ENCODE measurements around the gene TMEM138.
A peak's percentile ranks its signal among the peaks of the same experiment; 100 is the strongest.

Gene TMEM138

GRCh38 chr11:61349189-61349751 is 12.9 kb upstream of the TMEM138 start:
- FAIRE-seq (no peak), DNase-seq (ENCODE audit: insufficient read length, low spot score) (no peak)
- no peak for TF ChIP-seq POLR2AphosphoS5 (IDR thresholded peaks at IDR 0.05; ENCODE audit: low read depth, low read length)
- no peak for TF ChIP-seq POLR2A (IDR thresholded peaks at IDR 0.05; ENCODE audit: low read depth, low read length)
- TF ChIP-seq SPI1 (IDR thresholded peaks at IDR 0.05; ENCODE audit: low read depth, low read length): no peak
- no peak for TF ChIP-seq POU2F2 (IDR thresholded peaks at IDR 0.05; ENCODE audit: low read depth, low read length)
- no peak for TF ChIP-seq PAX5 (IDR thresholded peaks at IDR 0.05; ENCODE audit: insufficient read depth, low read length, severe bottlenecking)

- no peak for DNase-seq (ENCODE audit: insufficient read length, low spot score)
- no peak for FAIRE-seq
- TF ChIP-seq POLR2AphosphoS5 (IDR thresholded peaks at IDR 0.05; ENCODE audit: low read depth, low read length): no peak
- no peak for TF ChIP-seq POU2F2 (IDR thresholded peaks at IDR 0.05; ENCODE audit: low read depth, low read length)
- TF ChIP-seq TAF1 (IDR thresholded peaks at IDR 0.05; ENCODE audit: low read depth, low read length): no peak
- TF ChIP-seq POLR2A (IDR thresholded peaks at IDR 0.05; ENCODE audit: low read depth, low read length): no peak
Observed at GRCh38 chr11:61349916-61350315, 12.3 kb upstream of the TMEM138 start.

- FAIRE-seq: no peak
- TF ChIP-seq TAF1 (IDR thresholded peaks at IDR 0.05; ENCODE audit: low read depth, low read length) (no peak), POU2F2 (IDR thresholded peaks at IDR 0.05; ENCODE audit: low read depth, low read length) (no peak), POLR2AphosphoS5 (IDR thresholded peaks at IDR 0.05; ENCODE audit: low read depth, low read length) (no peak), PAX5 (IDR thresholded peaks at IDR 0.05; ENCODE audit: insufficient read depth, low read length, severe bottlenecking) (no peak), POLR2A (IDR thresholded peaks at IDR 0.05; ENCODE audit: low read depth, low read length) (no peak), SPI1 (IDR thresholded peaks at IDR 0.05; ENCODE audit: low read depth, low read length) (no peak)
Observed at GRCh38 chr11:61350336-61350735, 11.8 kb upstream of the TMEM138 start.

GRCh38 chr11:61350803-61351202 is 11.4 kb upstream of the TMEM138 start:
- no peak for FAIRE-seq
- no peak for TF ChIP-seq POLR2AphosphoS5 (IDR thresholded peaks at IDR 0.05; ENCODE audit: low read depth, low read length)
- no peak for TF ChIP-seq POLR2A (IDR thresholded peaks at IDR 0.05; ENCODE audit: low read depth, low read length)
- TF ChIP-seq TAF1 (IDR thresholded peaks at IDR 0.05; ENCODE audit: low read depth, low read length): no peak
- TF ChIP-seq PAX5 (IDR thresholded peaks at IDR 0.05; ENCODE audit: insufficient read depth, low read length, severe bottlenecking): no peak
- TF ChIP-seq SPI1 (IDR thresholded peaks at IDR 0.05; ENCODE audit: low read depth, low read length): no peak
- TF ChIP-seq POU2F2 (IDR thresholded peaks at IDR 0.05; ENCODE audit: low read depth, low read length): no peak
- no peak for DNase-seq (ENCODE audit: insufficient read length, low spot score)

More at GRCh38 chr11:61350336-61350735, 11.8 kb upstream of the TMEM138 start:
- DNase-seq (ENCODE audit: insufficient read length, low spot score): no peak

DNA sequence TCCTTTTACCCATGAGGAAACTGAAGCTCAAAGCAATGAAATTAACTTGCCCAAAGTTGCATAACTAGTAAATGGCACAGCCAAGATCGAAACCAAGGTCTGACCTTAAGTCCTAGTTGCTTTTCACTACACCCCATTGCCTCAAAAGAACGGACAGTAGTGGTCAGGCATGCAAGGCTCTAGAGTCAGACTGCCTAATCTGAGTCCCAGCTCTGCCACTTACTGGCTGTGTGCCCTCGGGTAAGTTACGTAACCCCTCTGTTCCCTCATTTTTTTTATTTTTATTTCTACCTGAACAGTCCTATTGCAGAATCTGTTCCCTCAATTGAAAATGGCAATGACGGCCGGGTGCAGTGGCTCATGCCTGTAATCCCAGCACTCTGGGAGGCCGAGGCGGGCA is 10.1 kb upstream of the TMEM138 start:
- TF ChIP-seq TAF1 (IDR thresholded peaks at IDR 0.05; ENCODE audit: low read depth, low read length) (no peak), POU2F2 (IDR thresholded peaks at IDR 0.05; ENCODE audit: low read depth, low read length) (no peak), SPI1 (IDR thresholded peaks at IDR 0.05; ENCODE audit: low read depth, low read length) (no peak), PAX5 (IDR thresholded peaks at IDR 0.05; ENCODE audit: insufficient read depth, low read length, severe bottlenecking) (no peak), POLR2A (IDR thresholded peaks at IDR 0.05; ENCODE audit: low read depth, low read length) (no peak), POLR2AphosphoS5 (IDR thresholded peaks at IDR 0.05; ENCODE audit: low read depth, low read length) (no peak)
- DNase-seq (ENCODE audit: insufficient read length, low spot score) (no peak), FAIRE-seq (no peak)

- FAIRE-seq: no peak
- no peak for TF ChIP-seq TAF1 (IDR thresholded peaks at IDR 0.05; ENCODE audit: low read depth, low read length)
- TF ChIP-seq POLR2AphosphoS5 (IDR thresholded peaks at IDR 0.05; ENCODE audit: low read depth, low read length): no peak
- no peak for TF ChIP-seq PAX5 (IDR thresholded peaks at IDR 0.05; ENCODE audit: insufficient read depth, low read length, severe bottlenecking)
- no peak for TF ChIP-seq POU2F2 (IDR thresholded peaks at IDR 0.05; ENCODE audit: low read depth, low read length)
- no peak for TF ChIP-seq POLR2A (IDR thresholded peaks at IDR 0.05; ENCODE audit: low read depth, low read length)
- TF ChIP-seq SPI1 (IDR thresholded peaks at IDR 0.05; ENCODE audit: low read depth, low read length): no peak
- no peak for DNase-seq (ENCODE audit: insufficient read length, low spot score)
Observed at GRCh38 chr11:61353131-61354067, 8.8 kb upstream of the TMEM138 start.

DNA sequence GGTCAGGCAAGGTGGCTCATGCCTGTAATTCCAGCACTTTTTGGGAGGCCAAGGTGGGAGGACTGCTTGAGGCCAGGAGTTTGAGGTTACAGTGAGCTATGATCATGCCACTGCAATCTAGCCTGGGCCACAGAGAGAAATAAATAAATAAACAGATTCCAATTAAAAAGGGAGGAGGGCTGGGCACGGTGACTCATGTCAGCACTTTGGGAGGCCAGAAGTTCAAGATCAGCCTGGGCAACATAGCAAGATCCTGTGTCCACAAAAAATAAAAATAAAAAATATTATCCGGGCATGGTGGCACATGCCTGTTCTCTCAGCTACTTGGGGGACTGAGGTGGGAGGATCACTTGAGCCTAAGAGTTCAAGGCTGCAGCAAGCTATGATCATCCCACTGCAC is 8.0 kb upstream of the TMEM138 start:
- TF ChIP-seq POLR2AphosphoS5 (IDR thresholded peaks at IDR 0.05; ENCODE audit: low read depth, low read length) (no peak), POU2F2 (IDR thresholded peaks at IDR 0.05; ENCODE audit: low read depth, low read length) (no peak), SPI1 (IDR thresholded peaks at IDR 0.05; ENCODE audit: low read depth, low read length) (no peak), POLR2A (IDR thresholded peaks at IDR 0.05; ENCODE audit: low read depth, low read length) (no peak), PAX5 (IDR thresholded peaks at IDR 0.05; ENCODE audit: insufficient read depth, low read length, severe bottlenecking) (no peak), TAF1 (IDR thresholded peaks at IDR 0.05; ENCODE audit: low read depth, low read length) (no peak)
- DNase-seq (ENCODE audit: insufficient read length, low spot score): no peak
- FAIRE-seq: no peak

DNA sequence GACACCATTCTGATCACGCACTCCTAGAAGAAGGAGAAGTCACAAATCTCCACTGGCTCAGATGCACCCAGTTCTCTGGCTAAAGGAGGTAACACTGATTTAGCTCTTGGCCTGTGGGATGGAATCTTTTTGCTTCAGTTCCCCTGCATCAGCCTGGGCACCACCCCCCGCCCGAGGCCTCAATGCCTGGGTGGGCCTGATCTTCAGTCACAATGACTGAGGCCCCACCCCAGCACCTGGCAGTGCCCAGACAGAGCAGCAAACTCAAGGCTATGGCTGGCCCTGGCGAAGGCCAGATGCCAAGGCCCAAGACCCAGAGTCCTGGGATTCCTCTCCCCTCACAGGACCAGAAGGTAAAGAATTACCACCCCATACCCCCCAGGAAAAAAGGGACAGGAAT is 5.5 kb upstream of the TMEM138 start:
- FAIRE-seq: no peak
- no peak for DNase-seq (ENCODE audit: insufficient read length, low spot score)
- TF ChIP-seq SPI1 (IDR thresholded peaks at IDR 0.05; ENCODE audit: low read depth, low read length): no peak
- no peak for TF ChIP-seq POLR2A (IDR thresholded peaks at IDR 0.05; ENCODE audit: low read depth, low read length)
- no peak for TF ChIP-seq POLR2AphosphoS5 (IDR thresholded peaks at IDR 0.05; ENCODE audit: low read depth, low read length)
- no peak for TF ChIP-seq POU2F2 (IDR thresholded peaks at IDR 0.05; ENCODE audit: low read depth, low read length)
- no peak for TF ChIP-seq PAX5 (IDR thresholded peaks at IDR 0.05; ENCODE audit: insufficient read depth, low read length, severe bottlenecking)
- TF ChIP-seq TAF1 (IDR thresholded peaks at IDR 0.05; ENCODE audit: low read depth, low read length): no peak

DNA sequence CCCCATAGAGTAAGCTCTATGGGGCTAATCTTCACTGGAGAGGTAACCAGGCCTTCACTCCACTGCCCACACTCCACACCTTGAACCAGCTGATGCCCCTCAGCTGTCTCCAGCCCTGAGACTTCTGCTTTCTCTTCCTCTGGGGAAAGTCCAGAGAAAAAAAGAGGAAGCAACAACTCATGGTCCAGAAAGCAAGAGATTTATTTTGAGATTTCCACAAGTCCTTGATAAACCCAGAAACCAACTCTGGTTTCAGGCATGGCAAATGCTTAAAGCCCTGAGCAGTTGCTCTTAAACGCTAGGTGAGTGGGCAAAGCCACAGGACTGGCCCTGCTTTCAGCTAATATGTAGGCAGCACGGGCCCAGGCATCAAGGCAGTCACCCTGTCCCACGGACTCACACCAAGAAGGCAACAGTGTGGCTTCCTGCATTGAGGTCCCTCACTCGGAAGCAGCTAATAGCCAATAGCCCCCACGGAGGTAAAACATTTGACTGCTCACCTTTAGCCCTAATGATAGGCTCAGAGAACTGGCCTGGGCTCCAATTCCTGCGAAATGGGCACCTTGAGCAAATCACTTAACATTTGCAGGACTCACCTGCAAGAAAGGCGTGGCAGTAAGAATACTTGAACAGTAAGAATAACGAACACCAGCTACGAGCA is 4.8 kb upstream of the TMEM138 start:
- TF ChIP-seq POU2F2 (IDR thresholded peaks at IDR 0.05; ENCODE audit: low read depth, low read length): no peak
- peak; percentile 94 for TF ChIP-seq SPI1 (IDR thresholded peaks at IDR 0.05; ENCODE audit: low read depth, low read length)
- DNase-seq (ENCODE audit: insufficient read length, low spot score): no peak
- FAIRE-seq: peak; percentile 59
